Measurements from ENCODE around the gene VWA5B1.

Gene VWA5B1

GRCh38 chr1:20400341-20401177 is 109.9 kb downstream of the VWA5B1 start:
- DNase-seq, result no peak

DNA sequence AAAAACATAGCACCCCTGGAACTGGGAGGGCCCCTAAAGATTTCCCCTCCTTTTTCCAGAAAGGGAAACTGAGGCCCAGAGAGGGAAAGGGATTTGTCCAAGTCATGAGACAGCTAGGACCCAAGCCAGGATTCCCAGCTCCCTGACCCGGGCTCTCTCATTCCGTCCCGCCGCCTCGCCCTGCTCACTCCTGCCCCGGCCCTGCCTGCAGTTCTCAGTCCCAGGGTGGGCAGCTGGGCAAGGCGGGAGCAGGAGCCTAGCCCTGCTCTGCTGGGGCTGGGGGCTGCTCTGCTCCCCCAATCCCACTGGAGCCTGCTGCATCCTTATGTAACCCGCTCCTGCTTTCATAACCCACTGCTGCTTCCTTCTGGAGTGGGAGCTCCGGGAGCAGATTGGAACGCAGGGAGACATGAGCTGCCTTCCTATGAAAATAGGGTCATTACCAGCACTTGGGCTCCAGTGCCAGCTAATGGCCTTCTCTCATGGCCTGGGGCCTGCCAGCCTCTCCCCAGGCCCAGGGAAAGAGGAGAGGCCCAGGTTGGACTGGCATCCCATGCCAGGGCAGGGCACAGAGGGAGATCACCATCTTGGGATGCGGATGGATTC is 110.8 kb downstream of the VWA5B1 start:
- no peak for DNase-seq

- no peak for DNase-seq
These were observed 112.1 kb downstream of the VWA5B1 start for GRCh38 chr1:20402585-20403422.

- no peak for DNase-seq
These were observed 112.9 kb downstream of the VWA5B1 start for GRCh38 chr1:20403423-20404145.

DNA sequence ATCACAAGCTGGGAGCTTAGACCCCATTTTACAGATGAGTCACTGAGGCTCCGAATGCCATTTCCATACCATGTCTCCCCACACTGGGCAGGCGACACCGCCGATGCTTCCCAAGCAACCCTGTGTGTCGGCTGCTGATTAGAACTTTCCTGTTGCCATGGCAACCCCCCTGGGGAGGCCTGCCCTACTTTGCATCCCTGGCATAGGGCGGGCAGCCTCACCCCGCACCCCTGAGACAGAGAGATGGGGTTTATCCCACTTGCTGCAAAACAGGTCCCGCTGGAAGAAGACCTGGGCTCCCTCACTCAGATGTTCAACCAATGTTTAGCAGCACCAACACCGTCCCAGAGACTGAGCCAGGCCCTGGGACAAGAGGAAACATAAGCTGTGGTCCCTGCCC is 113.8 kb downstream of the VWA5B1 start:
- no peak for DNase-seq
